ENCODE data around the gene EFCAB8. TPM values are rescaled to one million over a fixed set of nuclear protein-coding genes. Genes with fewer than 3 reads are reported as not detected.
A peak's percentile ranks its signal among the peaks of the same experiment; 100 is the strongest.
"Not testable (repeated sequence)": the region's sequence is repeated elsewhere in the genome, so short reads cannot be mapped to it uniquely, and the experiment has no call there.

The EFCAB8 gene
- total and polyA plus RNA-seq, 2 experiments from 2014 or later = 0.53 TPM; not detected in 1

DNA sequence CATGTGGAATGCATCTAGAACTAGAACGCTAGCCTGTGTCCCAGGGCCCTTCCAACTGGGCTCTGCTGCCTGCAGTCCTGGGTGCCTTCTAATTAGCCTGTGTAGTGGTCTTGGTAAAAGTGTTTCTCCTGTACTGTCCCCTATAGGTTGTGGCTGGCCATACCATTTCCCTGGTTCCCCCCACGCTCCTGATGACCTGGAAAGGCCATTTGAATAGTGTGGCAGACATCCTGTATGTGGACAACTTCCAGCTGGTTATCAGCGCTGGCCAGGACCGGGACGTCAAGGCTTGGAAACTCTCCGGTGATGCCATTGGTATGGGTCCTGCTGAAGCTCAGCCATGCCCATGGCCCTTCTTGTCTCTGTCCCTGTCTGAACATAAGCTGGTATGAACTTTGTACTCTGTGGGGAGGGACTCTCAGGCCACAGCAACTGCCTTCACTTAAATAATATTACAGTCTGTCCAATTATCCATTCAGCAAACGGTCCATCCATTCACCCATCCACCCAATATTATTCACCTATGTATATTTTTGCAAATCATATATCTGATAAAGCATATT lies 84.8 kb downstream of the EFCAB8 start:
- H2AFZ ChIP-seq = no peak overlapping the region
- H3K36me3 ChIP-seq (replicated peaks; ENCODE audit: insufficient read depth, low read depth) = no peaks in the 10 kb centered on the region
- no peak overlapping the region for H3K4me3 ChIP-seq
- H4K20me1 ChIP-seq (ENCODE audit: insufficient read depth, poor library complexity, severe bottlenecking) = no peaks in the 10 kb centered on the region
- DNase-seq (ENCODE audit: low spot score) = no peak
- H3K9me2 ChIP-seq (replicated peaks; ENCODE audit: insufficient read depth) = no peaks in the 10 kb centered on the region
- no peak for TF ChIP-seq EZH2 (IDR thresholded peaks at IDR 0.05; ENCODE audit: borderline replicate concordance)
- no peak for TF ChIP-seq CTCF (IDR thresholded peaks at IDR 0.05; ENCODE audit: poor library complexity)
- TF ChIP-seq EZH2phosphoT487 (IDR thresholded peaks at IDR 0.05; ENCODE audit: low read depth, severe bottlenecking, unreplicated experiment) = no peak
- H3K27me3 ChIP-seq = no peaks in the 10 kb centered on the region
- H3K79me2 ChIP-seq = no peaks in the 10 kb centered on the region
- no peaks in the 10 kb centered on the region for H3K9me3 ChIP-seq (ENCODE audit: low read depth)
- H3K4me2 ChIP-seq = no peak overlapping the region
- H3K27ac ChIP-seq = no peak overlapping the region
- H3K4me1 ChIP-seq (ENCODE audit: insufficient read depth) = no peaks in the 10 kb centered on the region
- WGBS (ENCODE audit: low lambda C conversion rate, missing lambda C conversion rate) = 89% methylated on average over 7 of the region's 7 CpGs

- 44% methylated on average over 4 of the region's 4 CpGs for WGBS (ENCODE audit: low lambda C conversion rate, missing lambda C conversion rate)
- no peak overlapping the region for H3K27ac ChIP-seq
- TF ChIP-seq CTCF (IDR thresholded peaks at IDR 0.05; ENCODE audit: poor library complexity) (peak; percentile 51), EZH2phosphoT487 (IDR thresholded peaks at IDR 0.05; ENCODE audit: low read depth, severe bottlenecking, unreplicated experiment) (no peak), EZH2 (IDR thresholded peaks at IDR 0.05; ENCODE audit: borderline replicate concordance) (no peak)
Observed at GRCh38 chr20:32945710-32946221, 87.0 kb downstream of the EFCAB8 start.

GRCh38 chr20:32946629-32947028 lies 87.9 kb downstream of the EFCAB8 start:
- TF ChIP-seq CTCF (IDR thresholded peaks at IDR 0.05; ENCODE audit: poor library complexity) (no peak), EZH2phosphoT487 (IDR thresholded peaks at IDR 0.05; ENCODE audit: low read depth, severe bottlenecking, unreplicated experiment) (no peak), EZH2 (IDR thresholded peaks at IDR 0.05; ENCODE audit: borderline replicate concordance) (no peak)
- no peak for DNase-seq (ENCODE audit: low spot score)
- H3K9me3 ChIP-seq (ENCODE audit: low read depth) = no peaks in the 10 kb centered on the region

More at GRCh38 chr20:32945710-32946221, 87.0 kb downstream of the EFCAB8 start:
- Histone ChIP-seq H3K36me3 (replicated peaks; ENCODE audit: insufficient read depth, low read depth) (no peaks in the 10 kb centered on the region), H3K27me3 (peaks cover 7% of the 10 kb centered on the region), H4K20me1 (ENCODE audit: insufficient read depth, poor library complexity, severe bottlenecking) (no peaks in the 10 kb centered on the region), H2AFZ (no peak overlapping the region), H3K79me2 (no peaks in the 10 kb centered on the region), H3K4me3 (no peak overlapping the region), H3K4me1 (ENCODE audit: insufficient read depth) (no peaks in the 10 kb centered on the region), H3K9me2 (replicated peaks; ENCODE audit: insufficient read depth) (no peaks in the 10 kb centered on the region), H3K4me2 (no peak overlapping the region), H3K9me3 (ENCODE audit: low read depth) (no peaks in the 10 kb centered on the region)
- DNase-seq (ENCODE audit: low spot score) = no peak

DNA sequence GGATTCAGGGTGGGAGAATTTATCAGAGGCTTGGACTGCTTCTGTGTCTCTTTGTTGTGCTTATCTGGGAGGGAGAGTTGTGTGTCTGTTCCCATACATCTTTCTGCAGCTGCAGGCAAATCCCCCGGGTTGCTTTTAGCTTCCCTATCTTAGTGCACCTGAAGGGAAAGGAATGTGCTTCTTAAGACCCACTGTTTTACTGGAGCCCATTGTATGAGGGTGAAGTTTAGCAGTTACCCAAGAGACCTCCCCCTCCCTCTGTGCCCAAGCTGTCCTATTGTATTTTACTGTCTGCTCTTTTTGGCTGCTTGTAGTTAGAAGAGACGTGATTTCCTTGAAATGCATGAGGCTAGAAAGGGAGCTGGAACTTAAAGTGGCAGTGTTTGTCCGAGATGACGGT lies 91.8 kb downstream of the EFCAB8 start:
- not testable (repeated sequence) for H3K9me3 ChIP-seq (ENCODE audit: low read depth); H3K9me2 ChIP-seq (replicated peaks; ENCODE audit: insufficient read depth); DNase-seq (ENCODE audit: low spot score); H3K36me3 ChIP-seq (replicated peaks; ENCODE audit: insufficient read depth, low read depth); H3K4me2 ChIP-seq; H3K27ac ChIP-seq; H3K4me1 ChIP-seq (ENCODE audit: insufficient read depth); H3K79me2 ChIP-seq; H2AFZ ChIP-seq; H3K4me3 ChIP-seq; H4K20me1 ChIP-seq (ENCODE audit: insufficient read depth, poor library complexity, severe bottlenecking)
- 15% methylated on average over 4 of the region's 4 CpGs for WGBS (ENCODE audit: low lambda C conversion rate, missing lambda C conversion rate)
- H3K27me3 ChIP-seq = peaks cover 22% of the 10 kb centered on the region

More at GRCh38 chr20:32946629-32947028, 87.9 kb downstream of the EFCAB8 start:
- Histone ChIP-seq H4K20me1 (ENCODE audit: insufficient read depth, poor library complexity, severe bottlenecking) (no peaks in the 10 kb centered on the region), H2AFZ (no peak overlapping the region), H3K4me3 (no peak overlapping the region), H3K4me2 (no peak overlapping the region), H3K27me3 (peaks cover 16% of the 10 kb centered on the region), H3K79me2 (no peaks in the 10 kb centered on the region), H3K4me1 (ENCODE audit: insufficient read depth) (no peaks in the 10 kb centered on the region), H3K9me2 (replicated peaks; ENCODE audit: insufficient read depth) (no peaks in the 10 kb centered on the region), H3K27ac (no peak overlapping the region), H3K36me3 (replicated peaks; ENCODE audit: insufficient read depth, low read depth) (no peaks in the 10 kb centered on the region)
- WGBS (ENCODE audit: low lambda C conversion rate, missing lambda C conversion rate) = 95% methylated on average over 1 of the region's 1 CpG
